HepG2 (cell line): Measurements from ENCODE around the gene SLC26A5. TPM values are rescaled to one million over a fixed set of nuclear protein-coding genes. Genes with fewer than 3 reads are reported as not detected.
A peak's percentile ranks its signal among the peaks of the same experiment; 100 is the strongest.

Source experiments
- ATRX ChIP-seq: sonication (generic); formaldehyde crosslinking; IDR thresholded peaks from 2 replicates; pipeline ENCODE4 v1.4.0; 2020; ENCODE audit warnings: missing genetic modification reagents, borderline replicate concordance
- ELF4 ChIP-seq: sonication (generic); formaldehyde crosslinking; IDR thresholded peaks from 2 replicates; pipeline ENCODE4 v1.5.0; 2020; ENCODE audit warnings: missing genetic modification reagents, mild to moderate bottlenecking, moderate library complexity, borderline replicate concordance
- JUND ChIP-seq: sonication (generic); formaldehyde crosslinking; IDR thresholded peaks from 2 replicates; pipeline ENCODE4 v1.8.0; 2022; ENCODE audit warnings: mild to moderate bottlenecking, missing genetic modification reagents
- KDM2A ChIP-seq: sonication (generic); formaldehyde crosslinking; IDR thresholded peaks from 2 replicates; pipeline ENCODE4 v1.4.0; 2020; ENCODE audit warnings: low read depth, missing genetic modification reagents, borderline replicate concordance
- KMT2A ChIP-seq: sonication (generic); formaldehyde crosslinking; IDR thresholded peaks from 2 replicates; pipeline ENCODE4 v1.4.0; 2020; ENCODE audit warnings: missing genetic modification reagents
- MXD4 ChIP-seq: IDR thresholded peaks from 2 replicates; pipeline ENCODE4 v1.6.1; 2016; ENCODE audit warnings: mild to moderate bottlenecking, missing biosample characterization, missing genetic modification reagents
- THAP11 ChIP-seq: IDR thresholded peaks from 2 replicates; pipeline ENCODE4 v1.6.1; 2016; ENCODE audit warnings: missing biosample characterization, missing genetic modification reagents
- ZMYM3 ChIP-seq: sonication (generic); formaldehyde crosslinking; IDR thresholded peaks from 2 replicates; pipeline ENCODE4 v1.5.1; 2020; ENCODE audit warnings: mild to moderate bottlenecking, missing genetic modification reagents
- ZNF383 ChIP-seq: sonication (generic); formaldehyde crosslinking; IDR thresholded peaks from 2 replicates; pipeline ENCODE4 v1.4.0; 2020; ENCODE audit warnings: missing genetic modification reagents, mild to moderate bottlenecking, borderline replicate concordance
- ZNF629 ChIP-seq: sonication (generic); formaldehyde crosslinking; conservative IDR thresholded peaks from 2 replicates; pipeline ENCODE4 v1.5.0; 2020; ENCODE audit warnings: missing genetic modification reagents
- ZNF746 ChIP-seq: sonication (generic); formaldehyde crosslinking; IDR thresholded peaks from 2 replicates; pipeline ENCODE4 v1.8.0; 2022; ENCODE audit warnings: mild to moderate bottlenecking, missing genetic modification reagents
- ZNF777 ChIP-seq: sonication (generic); formaldehyde crosslinking; IDR thresholded peaks from 2 replicates; pipeline ENCODE4 v1.4.0; 2020; ENCODE audit warnings: missing genetic modification reagents
- polyA plus RNA-seq, 8 experiments: library from polyadenylated mRNA; depleted of rRNA in 3 of 8; stranded (reverse) in 7 of 8; unstranded in 1 of 8; fragments of >200 nt; fragmentation: Illumina TruSeq in 4 of 8; extraction: Trizol in 4 of 8; gene quantifications; 2 replicates each; pipeline versions ENCODE4 v1.2.1 to v1.2.3, GENCODE V29; 2011 to 2016; ENCODE audit warnings: low read depth in 4 of 8, missing spikeins in 1 of 8, mixed read lengths in 1 of 8; ENCODE audit not compliant: insufficient read depth in 1 of 8
- total RNA-seq, 5 experiments: library from RNA; depleted of rRNA; stranded (reverse); fragments of >200 nt; fragmentation: Illumina TruSeq; extraction: Trizol; gene quantifications; 2 replicates each; pipeline ENCODE4 v1.2.3, GENCODE V29; 2016; ENCODE audit warnings: low read depth in 1 of 5
- TF ChIP-seq, protein P1 (sequence below): sonication (generic); formaldehyde crosslinking; IDR thresholded peaks from 2 replicates; pipeline ENCODE4 v1.4.0; 2020; ENCODE audit warnings: missing genetic modification reagents
- TF ChIP-seq, protein P2 (sequence below): sonication (generic); formaldehyde crosslinking; IDR thresholded peaks from 2 replicates; pipeline ENCODE4 v1.8.0; 2022; ENCODE audit warnings: missing genetic modification reagents, mild to moderate bottlenecking, moderate library complexity, borderline replicate concordance
- TF ChIP-seq, protein P3 (sequence below): sonication (generic); formaldehyde crosslinking; IDR thresholded peaks from 2 replicates; pipeline ENCODE4 v1.4.0; 2020; ENCODE audit warnings: missing genetic modification reagents, borderline replicate concordance
- TF ChIP-seq, protein P4 (sequence below): sonication (generic); formaldehyde crosslinking; IDR thresholded peaks from 2 replicates; pipeline ENCODE4 v1.9.0; 2021; ENCODE audit warnings: missing genetic modification reagents, borderline replicate concordance

The SLC26A5 gene
- total and polyA plus RNA-seq, 2 of the 13 experiments (the other 11 are each of a cell fraction or from before 2014, with no cell fraction given), result 0.08 to 0.11 TPM

DNA sequence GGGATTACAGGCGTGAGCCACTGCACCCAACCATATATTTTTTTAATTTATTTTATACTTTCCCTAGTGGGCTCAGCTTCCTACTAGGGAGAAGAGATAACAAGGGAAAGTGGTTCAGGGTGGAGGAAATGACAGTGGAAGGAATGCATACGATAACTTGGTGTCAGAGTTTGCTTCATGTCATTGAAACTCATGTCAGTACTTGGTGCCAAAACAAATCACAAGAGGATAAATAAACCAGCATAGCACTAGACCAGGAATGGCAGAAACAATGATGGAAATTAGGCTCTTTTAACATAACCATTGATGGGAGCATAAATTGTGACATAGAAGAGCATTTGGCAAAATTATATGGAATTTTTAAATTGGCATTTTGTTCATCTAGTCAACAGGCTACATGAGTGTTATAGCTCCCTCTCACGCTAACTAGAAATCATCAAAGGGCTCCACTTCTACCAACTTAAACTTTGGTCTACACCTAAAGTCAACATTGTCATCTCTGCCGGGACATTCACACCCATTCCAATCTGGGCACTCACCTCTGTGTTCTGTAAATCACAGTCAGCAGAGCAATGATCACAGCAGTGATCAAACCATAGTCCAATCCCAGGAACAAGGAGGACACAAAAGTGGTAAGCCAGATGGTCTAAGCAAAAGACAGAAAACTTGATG lies 57.4 kb downstream of the SLC26A5 start (continued):
- no peak for TF ChIP-seq ATRX (CRISPR knock-in tag)
- TF ChIP-seq KDM2A (CRISPR knock-in tag), result no peak
- TF ChIP-seq, protein P1, sequence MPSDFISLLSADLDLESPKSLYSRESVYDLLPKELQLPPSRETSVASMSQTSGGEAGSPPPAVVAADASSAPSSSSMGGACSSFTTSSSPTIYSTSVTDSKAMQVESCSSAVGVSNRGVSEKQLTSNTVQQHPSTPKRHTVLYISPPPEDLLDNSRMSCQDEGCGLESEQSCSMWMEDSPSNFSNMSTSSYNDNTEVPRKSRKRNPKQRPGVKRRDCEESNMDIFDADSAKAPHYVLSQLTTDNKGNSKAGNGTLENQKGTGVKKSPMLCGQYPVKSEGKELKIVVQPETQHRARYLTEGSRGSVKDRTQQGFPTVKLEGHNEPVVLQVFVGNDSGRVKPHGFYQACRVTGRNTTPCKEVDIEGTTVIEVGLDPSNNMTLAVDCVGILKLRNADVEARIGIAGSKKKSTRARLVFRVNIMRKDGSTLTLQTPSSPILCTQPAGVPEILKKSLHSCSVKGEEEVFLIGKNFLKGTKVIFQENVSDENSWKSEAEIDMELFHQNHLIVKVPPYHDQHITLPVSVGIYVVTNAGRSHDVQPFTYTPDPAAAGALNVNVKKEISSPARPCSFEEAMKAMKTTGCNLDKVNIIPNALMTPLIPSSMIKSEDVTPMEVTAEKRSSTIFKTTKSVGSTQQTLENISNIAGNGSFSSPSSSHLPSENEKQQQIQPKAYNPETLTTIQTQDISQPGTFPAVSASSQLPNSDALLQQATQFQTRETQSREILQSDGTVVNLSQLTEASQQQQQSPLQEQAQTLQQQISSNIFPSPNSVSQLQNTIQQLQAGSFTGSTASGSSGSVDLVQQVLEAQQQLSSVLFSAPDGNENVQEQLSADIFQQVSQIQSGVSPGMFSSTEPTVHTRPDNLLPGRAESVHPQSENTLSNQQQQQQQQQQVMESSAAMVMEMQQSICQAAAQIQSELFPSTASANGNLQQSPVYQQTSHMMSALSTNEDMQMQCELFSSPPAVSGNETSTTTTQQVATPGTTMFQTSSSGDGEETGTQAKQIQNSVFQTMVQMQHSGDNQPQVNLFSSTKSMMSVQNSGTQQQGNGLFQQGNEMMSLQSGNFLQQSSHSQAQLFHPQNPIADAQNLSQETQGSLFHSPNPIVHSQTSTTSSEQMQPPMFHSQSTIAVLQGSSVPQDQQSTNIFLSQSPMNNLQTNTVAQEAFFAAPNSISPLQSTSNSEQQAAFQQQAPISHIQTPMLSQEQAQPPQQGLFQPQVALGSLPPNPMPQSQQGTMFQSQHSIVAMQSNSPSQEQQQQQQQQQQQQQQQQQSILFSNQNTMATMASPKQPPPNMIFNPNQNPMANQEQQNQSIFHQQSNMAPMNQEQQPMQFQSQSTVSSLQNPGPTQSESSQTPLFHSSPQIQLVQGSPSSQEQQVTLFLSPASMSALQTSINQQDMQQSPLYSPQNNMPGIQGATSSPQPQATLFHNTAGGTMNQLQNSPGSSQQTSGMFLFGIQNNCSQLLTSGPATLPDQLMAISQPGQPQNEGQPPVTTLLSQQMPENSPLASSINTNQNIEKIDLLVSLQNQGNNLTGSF (CRISPR knock-in tag), result no peak
- TF ChIP-seq, protein P2, sequence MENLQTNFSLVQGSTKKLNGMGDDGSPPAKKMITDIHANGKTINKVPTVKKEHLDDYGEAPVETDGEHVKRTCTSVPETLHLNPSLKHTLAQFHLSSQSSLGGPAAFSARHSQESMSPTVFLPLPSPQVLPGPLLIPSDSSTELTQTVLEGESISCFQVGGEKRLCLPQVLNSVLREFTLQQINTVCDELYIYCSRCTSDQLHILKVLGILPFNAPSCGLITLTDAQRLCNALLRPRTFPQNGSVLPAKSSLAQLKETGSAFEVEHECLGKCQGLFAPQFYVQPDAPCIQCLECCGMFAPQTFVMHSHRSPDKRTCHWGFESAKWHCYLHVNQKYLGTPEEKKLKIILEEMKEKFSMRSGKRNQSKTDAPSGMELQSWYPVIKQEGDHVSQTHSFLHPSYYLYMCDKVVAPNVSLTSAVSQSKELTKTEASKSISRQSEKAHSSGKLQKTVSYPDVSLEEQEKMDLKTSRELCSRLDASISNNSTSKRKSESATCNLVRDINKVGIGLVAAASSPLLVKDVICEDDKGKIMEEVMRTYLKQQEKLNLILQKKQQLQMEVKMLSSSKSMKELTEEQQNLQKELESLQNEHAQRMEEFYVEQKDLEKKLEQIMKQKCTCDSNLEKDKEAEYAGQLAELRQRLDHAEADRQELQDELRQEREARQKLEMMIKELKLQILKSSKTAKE (CRISPR knock-in tag), result peak; percentile 27; the same call in 1 of the 2 replicates
- TF ChIP-seq, protein P3, sequence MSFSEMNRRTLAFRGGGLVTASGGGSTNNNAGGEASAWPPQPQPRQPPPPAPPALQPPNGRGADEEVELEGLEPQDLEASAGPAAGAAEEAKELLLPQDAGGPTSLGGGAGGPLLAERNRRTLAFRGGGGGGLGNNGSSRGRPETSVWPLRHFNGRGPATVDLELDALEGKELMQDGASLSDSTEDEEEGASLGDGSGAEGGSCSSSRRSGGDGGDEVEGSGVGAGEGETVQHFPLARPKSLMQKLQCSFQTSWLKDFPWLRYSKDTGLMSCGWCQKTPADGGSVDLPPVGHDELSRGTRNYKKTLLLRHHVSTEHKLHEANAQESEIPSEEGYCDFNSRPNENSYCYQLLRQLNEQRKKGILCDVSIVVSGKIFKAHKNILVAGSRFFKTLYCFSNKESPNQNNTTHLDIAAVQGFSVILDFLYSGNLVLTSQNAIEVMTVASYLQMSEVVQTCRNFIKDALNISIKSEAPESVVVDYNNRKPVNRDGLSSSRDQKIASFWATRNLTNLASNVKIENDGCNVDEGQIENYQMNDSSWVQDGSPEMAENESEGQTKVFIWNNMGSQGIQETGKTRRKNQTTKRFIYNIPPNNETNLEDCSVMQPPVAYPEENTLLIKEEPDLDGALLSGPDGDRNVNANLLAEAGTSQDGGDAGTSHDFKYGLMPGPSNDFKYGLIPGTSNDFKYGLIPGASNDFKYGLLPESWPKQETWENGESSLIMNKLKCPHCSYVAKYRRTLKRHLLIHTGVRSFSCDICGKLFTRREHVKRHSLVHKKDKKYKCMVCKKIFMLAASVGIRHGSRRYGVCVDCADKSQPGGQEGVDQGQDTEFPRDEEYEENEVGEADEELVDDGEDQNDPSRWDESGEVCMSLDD (CRISPR knock-in tag), result no peak
- TF ChIP-seq KMT2A (CRISPR knock-in tag), result no peak
- TF ChIP-seq ZMYM3 (CRISPR knock-in tag), result no peak
- TF ChIP-seq, protein P4, sequence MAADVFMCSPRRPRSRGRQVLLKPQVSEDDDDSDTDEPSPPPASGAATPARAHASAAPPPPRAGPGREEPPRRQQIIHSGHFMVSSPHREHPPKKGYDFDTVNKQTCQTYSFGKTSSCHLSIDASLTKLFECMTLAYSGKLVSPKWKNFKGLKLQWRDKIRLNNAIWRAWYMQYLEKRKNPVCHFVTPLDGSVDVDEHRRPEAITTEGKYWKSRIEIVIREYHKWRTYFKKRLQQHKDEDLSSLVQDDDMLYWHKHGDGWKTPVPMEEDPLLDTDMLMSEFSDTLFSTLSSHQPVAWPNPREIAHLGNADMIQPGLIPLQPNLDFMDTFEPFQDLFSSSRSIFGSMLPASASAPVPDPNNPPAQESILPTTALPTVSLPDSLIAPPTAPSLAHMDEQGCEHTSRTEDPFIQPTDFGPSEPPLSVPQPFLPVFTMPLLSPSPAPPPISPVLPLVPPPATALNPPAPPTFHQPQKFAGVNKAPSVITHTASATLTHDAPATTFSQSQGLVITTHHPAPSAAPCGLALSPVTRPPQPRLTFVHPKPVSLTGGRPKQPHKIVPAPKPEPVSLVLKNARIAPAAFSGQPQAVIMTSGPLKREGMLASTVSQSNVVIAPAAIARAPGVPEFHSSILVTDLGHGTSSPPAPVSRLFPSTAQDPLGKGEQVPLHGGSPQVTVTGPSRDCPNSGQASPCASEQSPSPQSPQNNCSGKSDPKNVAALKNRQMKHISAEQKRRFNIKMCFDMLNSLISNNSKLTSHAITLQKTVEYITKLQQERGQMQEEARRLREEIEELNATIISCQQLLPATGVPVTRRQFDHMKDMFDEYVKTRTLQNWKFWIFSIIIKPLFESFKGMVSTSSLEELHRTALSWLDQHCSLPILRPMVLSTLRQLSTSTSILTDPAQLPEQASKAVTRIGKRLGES (CRISPR knock-in tag), result no peak
- TF ChIP-seq MXD4, result 0 out of 2 replicates have a peak, but pooled peaks have one; percentile 24
- no peak for TF ChIP-seq ELF4 (CRISPR knock-in tag)
- no peak for TF ChIP-seq ZNF746 (CRISPR knock-in tag)
- TF ChIP-seq JUND (CRISPR knock-in tag), result no peak
- no peak for TF ChIP-seq ZNF383 (CRISPR knock-in tag)
- TF ChIP-seq THAP11, result peak; percentile 57; the same call in 1 of the 2 replicates
- TF ChIP-seq ZNF777 (CRISPR knock-in tag), result no peak
- peak; percentile 64 for TF ChIP-seq ZNF629
